DOHH2 (cell line): ENCODE data around the gene ZSCAN21.

Experiments
- H3F3A ChIP-seq: fragments of 200-600 bp; sonication (generic), shearing (Covaris generic); 2 replicates; pipeline ENCODE4 v1.6.0; 2016; ENCODE audit warnings: antibody characterized with exemption, mild to moderate bottlenecking; ENCODE audit not compliant: control insufficient read depth, insufficient read depth
- H3K27ac ChIP-seq: fragments of 200-600 bp; sonication (generic); 2 replicates; pipeline ENCODE4 v1.5.1; 2014; ENCODE audit warnings: low read depth, mild to moderate bottlenecking, low read length, moderate library complexity
- H3K27me3 ChIP-seq: fragments of 200-600 bp; sonication (generic); 2 replicates; pipeline ENCODE4 v1.6.1; 2014; ENCODE audit warnings: mild to moderate bottlenecking, low read length, mixed read lengths; ENCODE audit not compliant: control insufficient read depth
- H3K36me3 ChIP-seq: fragments of 200-600 bp; sonication (generic); 2 replicates; pipeline ENCODE4 v1.6.1; 2014; ENCODE audit warnings: mild to moderate bottlenecking, low read length, moderate library complexity, mixed read lengths; ENCODE audit not compliant: control insufficient read depth
- H3K4me1 ChIP-seq: fragments of 200-600 bp; sonication (generic); 2 replicates; pipeline ENCODE4 v1.6.1; 2014; ENCODE audit warnings: mild to moderate bottlenecking, low read length, mixed read lengths; ENCODE audit not compliant: control insufficient read depth
- H3K4me2 ChIP-seq: fragments of 200-600 bp; sonication (generic); 2 replicates; pipeline ENCODE4 v1.6.0; 2014; ENCODE audit warnings: mild to moderate bottlenecking, low read length, moderate library complexity
- H3K4me3 ChIP-seq: fragments of 200-600 bp; sonication (generic); 2 replicates; pipeline ENCODE4 v1.5.1; 2014; ENCODE audit warnings: mild to moderate bottlenecking, low read length, mixed read lengths
- H3K79me2 ChIP-seq: fragments of 200-600 bp; sonication (generic); 2 replicates; pipeline ENCODE4 v1.6.1; 2014; ENCODE audit warnings: mild to moderate bottlenecking, low read length, mixed read lengths; ENCODE audit not compliant: control insufficient read depth
- H3K9me2 ChIP-seq: fragments of 200-600 bp; sonication (generic); replicated peaks from 2 replicates; pipeline ENCODE4 v1.6.1; 2014; ENCODE audit warnings: mild to moderate bottlenecking, low read length, mixed read lengths; ENCODE audit not compliant: control insufficient read depth
- H3K9me3 ChIP-seq: fragments of 200-600 bp; sonication (generic); 2 replicates; pipeline ENCODE4 v1.6.1; 2014; ENCODE audit warnings: antibody characterized with exemption, low read length, mixed read lengths; ENCODE audit not compliant: control insufficient read depth, insufficient read depth
- H4K20me1 ChIP-seq: fragments of 200-600 bp; sonication (generic); 2 replicates; pipeline ENCODE4 v1.6.0; 2014; ENCODE audit warnings: low read depth, mild to moderate bottlenecking, antibody characterized with exemption, low read length, moderate library complexity; ENCODE audit not compliant: control insufficient read depth, insufficient read depth
- CTCF ChIP-seq: fragments of 200-600 bp; sonication (generic); IDR thresholded peaks from one replicate; pipeline ENCODE4 v1.5.1; 2014; ENCODE audit warnings: antibody characterized with exemption, mild to moderate bottlenecking, low read depth, low read length; ENCODE audit not compliant: poor library complexity, severe bottlenecking
- EZH2phosphoT487 ChIP-seq: fragments of 200-600 bp; sonication (generic); IDR thresholded peaks from 2 replicates; pipeline ENCODE4 v1.6.1; 2017; ENCODE audit warnings: borderline replicate concordance, mild to moderate bottlenecking, antibody characterized with exemption, low read length, moderate library complexity, mixed read lengths

The ZSCAN21 gene

DNA sequence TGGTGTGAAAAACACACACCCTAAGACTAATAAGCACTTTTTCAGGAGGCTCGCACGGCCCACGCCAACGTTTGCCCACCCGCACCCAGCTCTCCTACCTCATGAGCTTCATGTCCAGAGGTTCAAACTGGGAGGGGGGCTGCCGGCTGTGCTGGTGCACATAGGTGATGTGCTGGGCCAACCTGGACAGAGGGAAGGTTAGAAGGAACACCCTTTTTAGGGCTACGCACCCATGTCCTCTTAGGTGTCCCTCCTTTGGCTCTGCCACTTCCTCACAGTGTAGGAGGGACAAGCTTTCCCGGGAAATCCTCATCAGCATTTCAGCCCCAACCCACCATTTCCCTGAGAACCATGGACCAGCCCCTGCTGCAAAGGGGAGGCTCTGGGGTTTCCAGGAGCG is 45.7 kb downstream of the ZSCAN21 start:
- no peak overlapping the region for H3K27ac ChIP-seq
- H3K79me2 ChIP-seq: peaks cover 45% of the 10 kb centered on the region
- H3F3A ChIP-seq: peaks cover 92% of the 10 kb centered on the region
- H3K4me3 ChIP-seq: no peak overlapping the region
- H3K4me2 ChIP-seq: no peak overlapping the region
- H3K9me2 ChIP-seq: no peaks in the 10 kb centered on the region
- TF ChIP-seq EZH2phosphoT487: no peak
- no peak for TF ChIP-seq CTCF
- no peaks in the 10 kb centered on the region for H3K9me3 ChIP-seq
- peaks cover 35% of the 10 kb centered on the region for H4K20me1 ChIP-seq
- peaks cover 99% of the 10 kb centered on the region for H3K36me3 ChIP-seq
- no peaks in the 10 kb centered on the region for H3K27me3 ChIP-seq
- H3K4me1 ChIP-seq: peaks cover 24% of the 10 kb centered on the region

DNA sequence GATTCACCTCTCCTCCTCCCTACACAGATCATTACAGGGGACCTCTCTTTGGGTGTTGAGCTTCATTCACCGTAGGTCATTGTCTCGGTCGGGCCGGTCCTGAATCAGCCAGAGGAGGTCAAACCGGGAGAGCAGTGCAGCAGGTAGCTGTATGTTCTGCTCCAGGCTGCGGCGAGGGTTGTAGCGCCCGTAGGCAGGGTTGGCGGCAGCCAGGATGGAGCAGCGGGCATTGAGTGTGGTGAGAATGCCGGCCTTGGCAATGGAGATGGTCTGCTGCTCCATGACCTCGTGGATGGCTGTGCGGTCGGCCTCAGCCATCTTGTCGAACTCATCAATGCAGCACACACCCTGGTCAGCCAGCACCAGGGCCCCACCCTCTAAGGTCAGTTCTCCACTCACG is 46.1 kb downstream of the ZSCAN21 start:
- Histone ChIP-seq H3K9me2 (no peaks in the 10 kb centered on the region), H3K79me2 (peaks cover 47% of the 10 kb centered on the region), H3K4me3 (no peak overlapping the region), H3K27me3 (no peaks in the 10 kb centered on the region), H3K4me1 (peaks cover 20% of the 10 kb centered on the region), H4K20me1 (peaks cover 35% of the 10 kb centered on the region), H3K9me3 (no peaks in the 10 kb centered on the region), H3K4me2 (no peak overlapping the region), H3K36me3 (peaks cover 98% of the 10 kb centered on the region), H3F3A (peaks cover 87% of the 10 kb centered on the region), H3K27ac (no peak overlapping the region)
- TF ChIP-seq CTCF (no peak), EZH2phosphoT487 (no peak)

DNA sequence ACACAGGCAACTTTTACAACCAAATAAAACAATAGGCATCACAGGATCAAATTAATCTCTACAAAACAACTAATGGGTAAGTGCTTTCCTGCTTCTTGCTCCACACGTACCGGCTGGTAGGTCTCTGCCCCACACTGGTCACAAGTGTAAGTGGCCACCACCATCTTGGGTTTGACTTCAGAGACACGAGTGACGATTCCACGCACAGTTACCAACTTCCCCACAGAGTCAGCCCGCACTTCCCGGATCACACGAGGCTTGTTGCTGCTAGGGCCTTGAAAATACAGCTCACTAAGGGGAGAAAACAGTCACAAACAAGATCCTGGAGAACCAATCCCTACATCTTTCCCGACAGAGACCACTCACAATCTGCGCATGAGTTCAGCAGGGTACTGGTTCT is 49.3 kb downstream of the ZSCAN21 start:
- Histone ChIP-seq H4K20me1 (peaks cover 33% of the 10 kb centered on the region), H3K36me3 (peaks cover 80% of the 10 kb centered on the region), H3K4me1 (peaks cover 28% of the 10 kb centered on the region), H3K4me2 (0 out of 2 replicates have a peak overlapping the region, but pooled peaks have one; percentile 92), H3K27me3 (no peaks in the 10 kb centered on the region), H3F3A (peaks cover 59% of the 10 kb centered on the region), H3K9me3 (no peaks in the 10 kb centered on the region), H3K4me3 (no peak overlapping the region), H3K9me2 (no peaks in the 10 kb centered on the region), H3K27ac (no peak overlapping the region), H3K79me2 (peaks cover 66% of the 10 kb centered on the region)
- TF ChIP-seq CTCF: no peak
- no peak for TF ChIP-seq EZH2phosphoT487

GRCh38 chr7:100099452-100099851 is 49.9 kb downstream of the ZSCAN21 start:
- peaks cover 54% of the 10 kb centered on the region for H3F3A ChIP-seq
- H3K4me3 ChIP-seq: peak overlapping the region; percentile 99
- TF ChIP-seq CTCF (no peak), EZH2phosphoT487 (no peak)
- H3K36me3 ChIP-seq: peaks cover 78% of the 10 kb centered on the region
- H3K27ac ChIP-seq: peak overlapping the region; percentile 97; the same call in 1 of the 2 replicates
- H3K4me1 ChIP-seq: peaks cover 28% of the 10 kb centered on the region
- H4K20me1 ChIP-seq: peaks cover 29% of the 10 kb centered on the region
- no peaks in the 10 kb centered on the region for H3K27me3 ChIP-seq
- no peaks in the 10 kb centered on the region for H3K9me2 ChIP-seq
- H3K9me3 ChIP-seq: no peaks in the 10 kb centered on the region
- peaks cover 66% of the 10 kb centered on the region for H3K79me2 ChIP-seq
- H3K4me2 ChIP-seq: peak overlapping the region; percentile 92
